Activated CD4-positive, CD25-positive, alpha-beta regulatory T cell treated with anti-CD3 and anti-CD28 coated beads, Interleukin-2, amount 50 U/mL, for 72 hours (primary cell): Measurements from ENCODE around the gene SH2B2.

Experiments used
- DNase-seq: peaks from one replicate; pipeline ENCODE4 v3.0.0; 2021

Gene SH2B2

DNA sequence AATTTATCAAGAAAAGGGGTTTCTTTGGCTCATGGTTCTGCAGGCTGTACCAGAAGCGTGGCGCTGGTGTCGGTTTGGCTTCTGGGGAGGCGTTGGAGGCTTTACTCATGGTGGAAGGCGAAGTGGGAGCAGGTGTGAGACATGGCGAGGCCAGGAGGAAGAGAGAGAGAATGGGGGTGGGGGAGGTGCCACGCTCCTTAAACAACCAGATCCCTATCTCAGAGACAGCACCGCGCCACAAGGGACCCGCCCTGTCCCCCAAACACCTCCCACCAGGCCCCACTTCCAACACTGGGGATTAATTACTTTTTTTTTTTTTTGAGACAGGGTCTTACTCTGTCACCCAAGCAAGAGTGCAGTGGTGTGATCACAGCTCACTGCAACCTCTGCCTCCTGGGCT, 18.0 kb upstream of the SH2B2 start:
- no peak for DNase-seq

- DNase-seq = no peak
These were observed 16.3 kb upstream of the SH2B2 start for GRCh38 chr7:102270178-102270887.

- no peak for DNase-seq
These were observed 15.4 kb upstream of the SH2B2 start for GRCh38 chr7:102271158-102271798.

GRCh38 chr7:102272075-102272916, 14.4 kb upstream of the SH2B2 start:
- peak; percentile 84 for DNase-seq

DNA sequence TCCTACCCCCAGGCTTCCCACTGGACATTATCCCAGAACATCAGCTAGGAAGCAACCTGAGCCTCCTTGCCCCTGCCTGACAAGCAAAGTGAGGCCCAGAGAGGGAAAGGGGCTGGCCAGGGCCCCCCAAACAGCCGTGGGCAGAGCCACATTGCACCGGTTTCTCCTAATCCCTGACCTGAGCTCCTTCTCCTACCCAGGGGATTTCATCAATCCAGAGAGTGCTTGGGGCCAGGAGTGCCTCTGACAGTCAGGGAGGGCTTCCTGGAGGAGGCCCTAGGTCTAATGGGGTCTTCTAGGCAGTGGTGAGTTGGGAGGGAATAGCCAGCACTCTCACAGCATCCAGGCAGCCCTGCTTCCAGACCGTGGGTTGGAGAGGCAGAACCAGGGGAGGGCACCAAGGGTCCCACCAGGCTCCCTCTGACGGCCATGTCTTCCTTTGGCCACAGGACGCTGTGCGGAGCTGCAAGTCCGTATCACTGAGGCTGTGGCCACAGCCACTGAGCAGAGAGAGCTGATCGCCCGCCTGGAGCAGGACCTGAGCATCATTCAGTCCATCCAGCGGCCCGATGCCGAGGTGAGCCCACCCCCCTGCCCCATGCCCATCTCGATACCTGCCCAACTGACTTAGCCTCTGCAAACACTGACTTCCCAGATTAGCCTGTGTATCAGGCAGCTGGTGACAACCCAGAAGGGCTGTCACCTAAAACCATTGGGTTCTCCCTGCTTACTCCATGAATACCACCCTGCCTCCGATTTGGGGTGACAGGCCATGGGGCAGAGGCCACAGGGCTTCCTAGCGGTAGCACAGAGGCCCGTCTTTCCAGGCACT, 13.5 kb upstream of the SH2B2 start:
- no peak for DNase-seq

DNA sequence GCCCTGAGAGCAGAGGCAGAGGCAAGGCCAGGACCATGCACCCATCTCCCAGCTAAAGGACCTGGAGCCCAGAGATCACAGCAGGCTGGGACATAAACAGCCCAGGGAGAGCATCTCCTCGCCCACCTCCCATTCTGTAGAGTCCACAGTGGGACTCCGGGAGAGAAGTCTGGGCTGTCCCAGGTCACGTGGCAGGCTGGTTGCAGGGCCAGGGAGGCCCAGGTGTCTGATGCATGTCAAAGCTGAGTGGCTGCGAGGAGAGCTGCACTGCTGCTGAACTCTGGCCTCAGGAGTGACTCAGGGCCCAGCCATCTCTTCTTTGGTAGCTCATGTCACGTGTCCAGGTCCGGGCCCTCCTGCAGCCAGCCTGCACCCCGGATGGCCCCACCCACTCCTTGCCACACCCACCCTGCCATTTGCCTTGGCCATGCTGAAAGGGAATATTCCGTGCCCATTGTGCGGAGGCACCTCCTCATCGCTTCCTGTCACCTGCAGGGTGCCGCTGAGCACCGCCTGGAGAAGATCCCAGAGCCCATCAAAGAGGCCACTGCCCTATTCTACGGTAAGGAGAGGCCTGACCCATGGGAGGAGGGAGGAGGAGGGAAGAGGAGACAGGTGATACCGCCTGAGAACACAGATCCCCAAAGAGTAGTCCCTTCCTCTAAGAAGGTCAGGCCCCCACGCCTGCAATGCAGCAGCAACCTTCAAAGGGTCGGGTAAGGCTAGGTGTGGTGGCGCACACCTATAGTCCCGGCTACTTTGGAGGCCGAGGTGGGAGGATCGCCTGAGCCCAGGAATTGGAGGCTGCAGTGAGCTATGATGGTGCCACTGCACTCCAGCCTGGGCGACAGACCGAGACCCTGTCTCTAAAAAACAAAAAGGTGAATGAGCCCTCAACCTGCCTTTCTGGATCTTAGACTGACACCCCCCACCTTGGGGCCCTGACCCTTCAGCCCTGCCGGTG, 12.6 kb upstream of the SH2B2 start:
- no peak for DNase-seq

DNA sequence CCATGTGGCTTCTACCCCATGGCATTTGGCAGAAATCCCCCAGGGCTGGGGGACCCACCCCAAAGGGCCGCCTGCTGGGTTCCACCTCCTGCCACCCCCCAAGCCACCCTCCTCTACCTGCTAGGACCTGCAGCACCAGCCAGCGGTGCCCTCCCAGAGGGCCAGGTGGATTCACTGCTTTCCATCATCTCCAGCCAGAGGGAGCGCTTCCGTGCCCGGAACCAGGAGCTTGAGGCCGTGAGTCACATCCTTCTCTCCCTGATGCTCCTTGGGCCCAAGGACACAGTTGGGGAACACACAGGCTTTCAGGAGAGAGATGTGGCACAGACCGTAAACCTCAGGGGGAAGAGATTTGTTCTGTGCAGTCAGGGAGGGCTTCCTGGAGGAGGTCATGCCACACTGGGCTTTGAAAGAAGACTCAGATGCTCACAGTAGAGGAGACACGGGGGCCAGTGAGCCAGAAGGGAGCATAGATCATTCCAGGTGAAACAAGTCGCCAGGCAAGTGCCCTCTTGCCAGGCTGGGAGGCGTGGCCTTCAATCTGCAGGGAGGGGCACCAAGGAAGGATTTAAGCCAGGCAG, 11.5 kb upstream of the SH2B2 start:
- DNase-seq = no peak

DNA sequence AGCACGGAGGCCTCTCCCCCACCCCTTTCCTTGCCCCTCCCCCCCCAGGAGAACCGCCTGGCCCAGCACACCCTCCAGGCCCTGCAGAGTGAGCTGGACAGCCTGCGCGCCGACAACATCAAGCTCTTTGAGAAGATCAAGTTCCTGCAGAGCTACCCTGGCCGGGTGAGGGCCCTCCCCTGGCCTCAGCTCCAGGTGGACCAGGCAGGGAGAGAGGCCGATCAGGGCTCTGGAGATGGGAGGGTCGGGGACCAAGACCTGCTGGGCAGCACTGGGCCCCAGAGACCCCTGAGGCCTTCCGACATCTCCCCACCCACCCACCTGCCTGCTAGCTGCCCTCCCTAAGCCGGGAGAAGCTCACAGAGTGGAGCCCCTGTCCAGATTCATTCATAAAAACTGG, 8.8 kb upstream of the SH2B2 start:
- no peak for DNase-seq

- no peak for DNase-seq
These were observed 6.9 kb upstream of the SH2B2 start for GRCh38 chr7:102279537-102280400.

GRCh38 chr7:102280521-102280920, 6.1 kb upstream of the SH2B2 start:
- DNase-seq = no peak

DNA sequence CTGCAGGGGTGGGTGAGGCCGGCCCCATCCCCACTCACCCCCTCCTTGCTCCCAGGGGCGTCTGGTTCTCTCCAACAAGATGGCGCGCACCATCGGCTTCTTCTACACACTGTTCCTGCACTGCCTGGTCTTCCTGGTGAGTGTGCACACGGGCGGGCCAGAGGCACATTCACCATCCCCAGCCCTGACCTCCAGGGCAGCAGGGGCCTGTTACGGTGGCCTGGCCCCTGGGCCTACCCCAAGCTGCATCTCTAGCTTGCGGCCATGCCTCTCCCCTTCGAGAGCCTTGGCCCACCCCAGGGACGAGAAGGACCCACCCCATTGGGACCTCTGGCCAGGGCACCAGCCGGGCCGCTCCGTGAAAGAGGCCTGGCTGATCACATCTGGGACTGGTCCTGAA, 4.9 kb upstream of the SH2B2 start:
- no peak for DNase-seq

DNA sequence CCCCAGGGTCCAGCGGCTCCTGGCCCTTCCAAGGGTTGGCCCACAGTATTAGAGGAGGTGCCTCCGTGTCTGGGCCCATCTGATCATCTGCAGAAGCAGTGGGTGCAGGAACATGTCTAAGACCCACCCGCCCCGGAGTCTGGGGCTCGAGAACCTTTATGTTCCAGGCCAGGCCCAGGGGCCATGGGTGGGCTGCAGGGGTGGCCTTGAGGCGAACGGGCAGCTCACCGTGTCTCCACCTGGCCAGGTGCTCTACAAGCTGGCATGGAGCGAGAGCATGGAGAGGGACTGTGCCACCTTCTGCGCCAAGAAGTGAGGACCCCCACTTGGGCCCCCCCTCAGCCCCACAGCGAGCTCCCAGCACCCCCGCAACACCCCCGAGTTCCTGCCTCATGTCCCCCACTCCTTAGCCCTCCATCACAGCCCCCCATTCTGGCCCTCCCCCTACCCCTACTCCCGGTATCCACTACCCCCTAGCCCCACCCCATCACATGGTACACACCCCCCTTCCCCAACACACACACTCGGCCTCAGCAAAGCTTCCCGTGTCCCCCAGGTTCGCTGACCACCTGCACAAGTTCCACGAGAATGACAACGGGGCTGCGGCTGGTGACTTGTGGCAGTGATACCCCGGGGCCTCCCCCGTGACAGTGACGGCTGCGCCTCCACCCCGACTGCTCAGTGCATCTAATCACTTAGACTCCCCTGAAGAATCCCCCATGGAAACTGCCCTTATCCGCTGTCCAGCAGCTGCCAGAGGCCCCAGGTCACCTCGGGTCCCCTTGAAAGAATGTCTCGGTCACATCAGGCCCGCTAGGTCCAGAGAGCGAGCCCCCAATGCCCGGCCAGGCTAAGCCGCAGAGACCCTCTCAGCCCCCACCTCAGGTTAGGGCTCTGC, 4.0 kb upstream of the SH2B2 start:
- no peak for DNase-seq

DNA sequence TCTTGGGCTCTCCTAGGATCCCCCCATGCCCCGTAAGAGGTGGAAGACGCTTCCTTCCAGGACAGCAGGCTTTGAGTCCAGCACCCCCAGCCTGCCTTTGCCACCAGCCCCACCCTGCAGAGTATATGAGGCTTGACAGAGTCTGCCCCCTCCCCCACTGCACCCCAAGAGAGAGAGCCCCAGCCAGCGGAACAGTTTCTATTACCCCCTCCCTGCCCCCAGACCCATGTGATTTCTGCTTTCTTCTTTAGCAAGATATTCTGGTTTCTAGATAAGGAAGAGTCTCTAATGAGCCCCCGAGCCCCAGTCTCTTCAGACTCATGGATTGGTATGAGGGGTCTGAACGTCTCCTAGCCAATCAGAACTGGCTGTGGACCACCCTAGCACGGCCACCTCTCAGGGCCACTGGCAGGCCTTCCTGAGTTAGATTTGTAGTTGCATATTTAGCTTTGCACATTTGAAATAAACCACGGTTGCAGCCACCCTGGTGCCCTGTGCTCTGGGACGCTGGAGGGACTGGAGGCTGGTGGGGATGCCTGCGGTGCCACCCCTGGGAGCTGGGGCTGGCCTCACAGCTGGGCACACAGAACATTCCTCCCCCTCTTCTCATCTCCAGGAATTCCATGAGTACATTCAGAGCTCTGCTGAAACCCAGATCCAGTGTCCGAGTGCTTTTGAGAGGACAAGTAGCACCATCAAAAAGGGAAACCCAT, 3.0 kb upstream of the SH2B2 start:
- DNase-seq = no peak

DNA sequence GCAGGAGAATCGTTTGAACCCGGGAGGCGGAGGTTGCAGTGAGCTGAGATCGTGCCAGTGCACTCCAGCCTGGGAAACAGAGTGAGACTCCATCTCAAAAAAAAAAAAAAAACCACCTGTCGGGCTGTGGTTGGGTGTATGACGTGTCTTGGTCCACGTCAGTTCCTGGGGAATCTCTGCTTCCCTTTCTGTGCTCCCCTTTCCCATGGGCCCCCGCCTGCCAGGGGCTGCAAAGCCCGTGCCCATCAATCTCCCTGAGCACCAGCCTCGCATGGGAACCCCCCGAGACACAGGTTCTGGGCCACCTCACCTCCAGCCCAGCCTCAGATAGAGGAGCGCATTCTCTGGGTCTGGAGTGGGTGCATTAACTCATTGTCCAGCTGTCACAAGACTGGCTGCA, 2.3 kb upstream of the SH2B2 start:
- DNase-seq = no peak

DNA sequence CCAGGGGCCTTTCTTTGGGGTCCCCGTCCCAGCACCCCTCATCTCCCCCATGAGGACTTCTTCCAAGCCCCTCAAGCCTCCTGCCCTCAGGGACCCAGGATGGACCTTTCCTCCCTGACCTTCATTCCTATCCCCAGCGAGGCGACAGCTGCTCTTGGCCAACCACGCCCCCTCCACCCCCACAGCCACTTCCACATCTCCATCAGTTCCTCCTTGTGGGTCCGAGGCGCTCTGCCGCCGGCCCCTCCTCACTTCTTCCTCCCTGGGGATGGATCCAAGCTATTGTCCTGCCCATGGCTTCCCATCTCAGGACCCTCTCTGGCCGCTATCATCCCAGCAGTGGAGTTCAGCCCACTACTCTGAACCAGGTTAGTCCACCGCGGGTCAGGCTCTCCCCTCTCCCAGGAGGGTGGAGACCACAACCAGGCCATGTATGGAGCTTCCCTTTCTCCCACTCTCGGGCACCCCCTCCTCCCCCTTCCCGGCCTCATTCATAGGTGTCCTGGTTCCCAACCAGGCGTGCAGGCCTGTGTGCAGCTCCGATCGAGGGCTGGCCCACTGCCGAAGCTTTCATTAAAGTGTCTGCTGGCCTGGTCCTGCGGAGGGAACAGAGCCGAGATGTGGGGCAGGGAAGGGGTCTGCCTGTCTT, 1.7 kb upstream of the SH2B2 start:
- no peak for DNase-seq

DNA sequence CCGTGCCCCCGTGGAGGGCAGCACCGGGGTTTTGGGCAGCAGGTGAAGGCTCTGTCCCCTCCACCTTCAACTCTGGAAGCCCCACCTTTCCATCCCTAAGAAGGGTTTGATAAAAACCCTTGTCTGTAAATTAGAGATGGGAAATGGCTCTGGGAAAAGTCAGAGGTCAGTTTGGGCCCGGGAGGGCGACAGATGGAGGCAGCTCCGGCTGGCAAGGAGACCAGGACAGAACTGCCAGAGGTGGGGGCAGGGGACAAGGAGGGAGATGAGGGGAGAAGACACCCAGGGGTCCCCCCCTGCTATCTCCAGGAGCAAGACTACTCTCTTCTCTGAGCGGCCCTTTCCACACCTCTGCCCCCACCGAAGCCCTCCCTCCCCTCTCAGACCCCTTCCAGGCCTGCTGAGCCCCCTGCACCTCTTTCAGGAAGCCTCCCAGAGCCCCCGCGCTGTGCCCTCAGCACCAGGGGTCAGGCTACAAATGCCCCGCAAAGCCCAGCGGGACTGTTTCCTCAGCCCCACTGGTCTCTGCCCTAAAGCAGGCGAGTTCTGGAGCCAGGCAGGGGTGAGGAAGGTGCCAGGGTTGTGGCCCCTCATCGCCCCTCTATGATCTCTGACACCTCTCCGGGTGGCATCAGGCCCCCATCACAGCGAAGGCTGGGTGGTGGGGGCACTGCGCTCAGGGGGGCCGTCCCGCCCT, 980 bp upstream of the SH2B2 start:
- no peak for DNase-seq
